IPS-11a (cell line): Measurements from ENCODE around the gene AGPAT4.

ENCODE experiments used
- H3K4me3 ChIP-seq: one replicate; pipeline ENCODE4 v1.5.1; 2013; ENCODE audit warnings: low read depth, low read length, control low read depth

The AGPAT4 gene

DNA sequence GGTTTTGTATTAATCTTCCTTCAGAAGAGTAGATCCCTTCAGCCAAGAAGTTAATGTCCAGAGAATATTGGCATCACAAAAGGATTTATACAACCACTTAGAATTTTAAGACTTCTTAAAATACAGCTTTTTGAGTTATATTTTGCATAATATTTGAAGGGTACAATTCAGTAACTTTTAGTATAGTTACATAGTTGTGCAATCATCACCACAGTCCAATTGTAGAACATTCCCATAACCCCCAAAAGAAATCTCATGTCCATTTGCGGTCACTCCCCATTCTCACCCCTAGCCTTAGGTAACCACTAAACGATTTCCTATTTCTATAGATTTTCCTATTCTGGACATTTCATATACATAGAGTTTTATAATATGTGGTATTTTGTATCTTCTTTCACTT lies 155.9 kb downstream of the AGPAT4 start:
- H3K4me3 ChIP-seq: no peak overlapping the region

DNA sequence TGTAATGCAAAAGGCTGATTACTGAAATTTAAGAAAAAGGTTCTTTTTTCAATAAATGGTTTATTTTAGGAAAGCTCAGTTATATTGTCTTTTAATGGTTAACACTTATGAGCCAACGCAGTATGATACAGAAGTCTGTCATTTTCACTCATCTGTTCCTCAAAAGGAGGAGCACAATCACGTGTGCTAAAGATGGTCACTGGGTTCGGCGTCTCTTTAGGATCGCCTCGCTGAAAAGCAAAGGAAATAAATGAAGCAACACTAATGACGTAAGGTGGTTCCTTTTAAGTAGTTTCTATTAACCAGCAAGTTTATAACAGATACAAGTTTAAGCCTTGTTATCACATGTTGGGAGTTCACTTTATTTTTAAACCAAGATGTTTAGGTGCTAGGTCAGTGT lies 156.6 kb downstream of the AGPAT4 start:
- no peak overlapping the region for H3K4me3 ChIP-seq

DNA sequence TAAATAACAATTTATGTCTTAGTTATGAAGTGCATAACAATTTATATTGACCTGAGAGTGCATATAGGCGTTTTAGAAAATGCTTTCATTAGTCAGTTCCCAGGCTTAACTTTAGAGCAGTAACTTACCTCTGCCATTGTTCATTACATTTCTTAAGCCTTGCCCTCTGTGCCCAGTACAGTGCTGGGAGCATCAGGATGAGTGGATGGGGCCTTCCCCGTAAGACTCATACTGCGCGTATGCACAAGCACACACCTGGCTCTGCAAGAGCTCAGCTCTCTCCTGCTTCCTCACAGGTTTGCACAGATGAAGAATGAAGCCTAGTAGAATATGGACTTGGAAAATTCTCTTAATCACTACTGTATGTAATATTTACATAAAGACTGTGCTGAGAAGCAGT lies 157.3 kb downstream of the AGPAT4 start:
- no peak overlapping the region for H3K4me3 ChIP-seq

DNA sequence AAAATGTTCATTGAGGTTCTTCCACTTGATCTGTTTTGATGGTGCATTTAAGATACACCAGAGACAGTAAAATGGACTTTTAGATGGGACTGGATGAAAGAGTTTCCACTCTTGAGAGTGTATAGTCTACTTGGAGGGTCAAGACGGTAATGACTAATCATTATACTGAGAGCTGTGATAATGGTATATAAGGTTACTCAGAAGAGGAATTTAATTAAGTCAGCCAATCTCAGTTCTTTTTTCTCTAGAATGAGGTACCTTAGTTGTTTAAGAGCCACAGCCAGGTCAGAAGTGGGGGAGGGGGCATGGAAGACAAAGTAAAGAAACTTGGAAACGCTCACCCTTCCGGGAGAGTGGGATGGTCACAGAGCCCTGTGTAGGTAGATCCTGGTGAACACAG lies 158.4 kb downstream of the AGPAT4 start:
- no peak overlapping the region for H3K4me3 ChIP-seq

DNA sequence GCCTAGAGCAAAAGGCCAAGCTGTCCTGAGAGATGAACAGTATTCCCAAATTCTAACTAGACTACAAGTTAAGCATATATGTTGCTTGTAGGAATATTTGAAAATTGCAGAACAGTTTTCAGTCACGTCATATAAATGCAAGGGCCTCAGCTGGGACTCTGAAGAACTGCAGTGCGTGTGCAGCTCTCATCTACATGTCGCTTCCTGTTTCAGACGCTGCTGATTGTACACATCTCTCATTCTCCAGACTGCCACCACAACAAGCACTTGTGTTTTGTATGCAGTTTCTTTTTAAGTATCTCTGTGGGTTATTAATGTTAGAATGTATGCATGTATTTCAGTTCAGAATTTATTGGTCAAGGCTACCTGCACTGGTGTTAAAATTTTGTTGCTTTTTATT lies 162.6 kb downstream of the AGPAT4 start:
- no peak overlapping the region for H3K4me3 ChIP-seq

DNA sequence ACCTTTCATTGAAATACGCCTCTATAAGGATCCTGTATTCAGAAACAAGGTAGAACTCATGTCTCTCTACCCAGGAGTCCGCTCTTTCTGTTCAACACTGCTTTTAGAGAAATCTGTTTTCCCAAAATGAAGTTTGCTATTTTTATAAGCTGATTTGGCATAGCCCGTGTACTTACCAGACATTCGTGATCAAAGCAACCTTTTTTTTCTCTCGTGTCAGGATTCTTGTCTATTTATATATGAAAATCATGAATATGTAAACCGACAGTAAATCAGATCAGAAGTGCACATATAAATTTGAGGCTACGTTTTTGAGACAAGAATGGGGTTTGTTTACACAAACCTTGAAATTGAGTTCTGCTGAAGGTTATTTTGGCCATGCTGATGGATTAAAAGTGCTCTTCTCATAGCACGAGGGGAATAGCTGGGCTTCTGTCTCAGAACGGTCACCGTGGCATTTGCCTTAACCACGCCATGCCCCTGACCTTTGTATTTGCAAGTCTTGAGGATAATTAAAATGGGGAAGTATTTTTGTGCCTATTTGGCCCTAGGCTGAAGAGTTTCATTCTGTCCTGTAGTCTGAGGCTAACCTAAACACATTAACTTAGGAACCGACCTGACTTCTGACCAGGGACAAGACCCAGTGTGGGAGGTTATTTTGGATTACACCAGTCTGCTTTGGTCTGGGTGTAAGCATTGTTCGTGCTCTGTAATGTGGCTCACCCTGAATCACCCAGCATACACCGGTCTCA lies 163.7 kb downstream of the AGPAT4 start:
- H3K4me3 ChIP-seq: no peak overlapping the region

DNA sequence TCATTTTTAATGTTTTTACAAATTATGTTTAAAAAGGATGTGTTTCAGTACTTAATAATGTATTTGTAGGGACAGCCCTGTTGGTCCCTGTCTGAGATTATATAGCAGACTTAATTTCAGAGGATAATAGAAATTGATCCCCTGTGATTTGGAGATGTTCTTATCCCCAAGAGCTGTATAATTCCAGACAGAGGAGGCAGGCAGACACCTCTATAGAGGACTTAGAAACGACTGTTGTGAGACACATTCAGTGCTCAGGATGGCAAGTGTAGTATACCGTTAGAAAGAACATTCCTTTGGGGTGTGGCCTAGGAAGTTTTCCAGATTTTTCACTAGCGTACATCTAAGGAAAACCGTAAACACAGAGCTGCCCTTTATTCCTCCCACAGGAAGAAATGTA lies 164.5 kb downstream of the AGPAT4 start:
- H3K4me3 ChIP-seq: no peak overlapping the region

DNA sequence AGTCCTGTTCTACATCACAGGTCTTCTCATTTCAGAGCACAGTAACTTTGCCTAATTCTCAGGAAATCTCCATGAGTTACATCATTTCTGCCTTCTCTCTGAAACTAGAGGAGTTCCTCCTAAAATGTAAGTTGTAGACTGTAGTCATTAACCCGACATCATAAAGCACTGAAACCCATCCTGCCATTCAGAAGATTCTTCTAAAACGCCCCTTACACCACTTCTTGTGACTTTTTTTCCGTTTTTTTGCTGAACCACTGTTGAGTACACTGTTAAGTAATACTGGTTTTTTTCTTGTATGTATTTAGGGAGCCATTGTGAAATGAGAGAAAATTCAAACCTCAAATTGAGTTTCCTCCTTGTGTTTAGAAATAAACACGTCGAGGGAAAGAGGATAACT lies 164.9 kb downstream of the AGPAT4 start:
- no peak overlapping the region for H3K4me3 ChIP-seq

DNA sequence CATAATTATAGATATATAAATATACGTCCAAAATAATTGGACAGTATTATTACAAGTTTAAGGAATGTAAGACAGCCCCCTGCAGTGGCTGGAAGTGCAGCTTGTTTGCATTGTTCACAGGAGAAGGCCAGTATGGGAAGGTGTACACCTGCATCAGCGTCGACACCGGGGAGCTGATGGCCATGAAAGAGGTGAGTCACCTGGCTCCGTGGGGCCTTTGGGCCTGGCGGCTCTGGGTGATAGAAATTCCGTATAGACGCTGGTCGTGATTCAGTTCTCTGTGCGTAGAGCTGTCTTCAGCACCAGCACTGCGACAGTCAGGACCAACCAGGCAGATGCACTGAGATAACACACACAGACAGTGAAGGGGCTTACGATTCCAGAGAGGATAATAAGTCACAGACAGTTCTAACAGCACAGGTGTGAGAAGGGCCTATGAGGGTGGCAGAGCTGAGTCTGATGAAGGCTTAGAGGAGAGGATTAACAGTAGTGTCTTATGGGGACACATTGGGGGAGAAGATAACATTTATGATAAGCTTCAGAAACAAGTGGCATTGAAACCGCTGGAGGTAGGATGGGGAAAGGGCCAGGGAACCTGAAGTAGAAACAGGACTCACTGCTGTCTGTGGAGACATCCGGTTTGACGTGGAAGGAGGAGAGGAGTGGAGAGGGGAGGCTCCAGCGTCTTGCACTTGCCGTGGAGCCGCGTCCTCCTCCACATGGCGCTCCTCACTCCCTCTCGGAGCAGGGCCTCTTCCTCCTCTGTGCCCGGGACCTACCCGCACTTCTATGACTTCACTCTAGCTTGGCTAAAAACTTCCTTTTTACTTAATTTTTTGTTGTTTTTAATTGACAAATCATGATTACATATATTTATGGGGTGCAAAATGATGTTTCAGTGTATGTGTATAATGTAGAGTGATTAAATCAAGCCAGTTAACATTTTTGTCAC lies 165.8 kb downstream of the AGPAT4 start:
- H3K4me3 ChIP-seq: no peak overlapping the region

DNA sequence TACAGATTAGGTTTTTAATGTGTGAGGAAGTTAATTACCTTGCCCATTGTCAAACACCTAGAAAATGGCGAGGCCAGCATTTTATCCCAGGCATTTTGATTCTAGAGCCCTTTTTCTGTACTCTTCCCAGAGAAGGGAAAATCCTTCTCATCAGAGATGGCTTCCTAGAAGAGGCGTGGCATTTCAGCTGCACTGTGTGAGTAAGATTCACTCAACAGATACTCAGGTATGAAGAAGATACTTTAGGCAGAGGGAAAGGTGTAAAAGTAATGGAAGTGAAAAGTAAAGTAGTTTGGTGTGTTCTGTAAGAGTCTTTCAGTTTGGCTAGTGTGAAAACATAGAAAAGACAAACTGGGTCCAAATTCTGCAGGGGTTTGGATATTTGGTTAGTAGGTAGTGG lies 168.5 kb downstream of the AGPAT4 start:
- H3K4me3 ChIP-seq: no peak overlapping the region

DNA sequence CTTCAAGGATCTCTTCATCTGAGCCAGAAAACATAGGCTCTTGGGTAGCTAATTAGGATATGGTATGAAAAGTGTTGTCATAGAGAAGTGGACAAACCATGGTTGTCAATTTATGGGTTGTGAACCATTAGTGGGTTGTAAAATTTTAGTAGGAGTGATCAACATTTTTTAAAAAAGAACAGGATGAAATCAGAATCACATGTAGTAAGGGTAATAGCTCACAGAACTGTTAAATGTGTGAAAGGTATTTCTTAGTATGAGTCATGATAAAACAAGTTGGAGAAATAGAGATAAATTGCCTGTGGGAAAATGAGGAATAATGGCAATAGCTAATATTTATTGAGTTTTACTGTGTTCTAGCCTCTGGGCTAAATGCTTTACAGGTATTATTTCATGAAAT lies 168.9 kb downstream of the AGPAT4 start:
- no peak overlapping the region for H3K4me3 ChIP-seq

DNA sequence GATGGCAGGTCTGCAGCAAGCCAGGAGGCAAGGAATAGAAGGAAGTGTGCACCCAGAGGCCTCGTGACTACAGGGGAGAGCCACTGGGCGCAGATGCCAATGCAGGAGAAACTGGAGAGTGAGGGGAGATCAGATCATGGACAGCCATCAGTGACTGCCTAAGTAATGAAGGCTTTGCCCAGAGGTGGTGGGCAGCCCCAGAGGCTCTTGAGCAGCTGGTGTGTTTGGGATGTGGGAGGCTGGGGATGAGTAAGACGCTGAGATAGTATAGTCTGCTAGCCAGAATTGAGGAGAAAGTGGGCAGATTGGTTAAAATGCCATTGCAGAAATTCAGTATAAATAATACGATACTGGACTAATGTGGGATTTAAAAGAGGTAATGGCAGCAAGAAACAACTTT lies 170.4 kb downstream of the AGPAT4 start:
- H3K4me3 ChIP-seq: no peak overlapping the region

DNA sequence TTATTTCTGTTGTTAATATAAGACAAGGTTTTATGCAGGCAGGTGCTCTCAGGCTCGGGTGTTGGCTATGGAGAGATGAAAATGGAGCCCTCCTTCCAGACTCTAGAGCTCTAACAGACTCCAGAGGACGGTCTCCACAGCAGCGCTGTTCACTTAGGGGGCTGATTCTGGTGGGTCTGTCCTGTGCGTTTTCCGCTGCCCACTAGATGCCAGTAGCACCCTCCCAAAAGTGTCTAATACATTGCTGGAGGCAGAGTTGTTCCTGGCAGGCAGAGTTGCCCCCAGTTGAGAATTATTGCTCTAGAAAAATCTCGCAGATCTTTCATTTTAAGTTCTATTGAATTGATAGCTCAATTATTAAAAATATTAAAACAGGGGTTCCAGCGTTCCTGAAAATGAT lies 172.3 kb downstream of the AGPAT4 start:
- H3K4me3 ChIP-seq: no peak overlapping the region

DNA sequence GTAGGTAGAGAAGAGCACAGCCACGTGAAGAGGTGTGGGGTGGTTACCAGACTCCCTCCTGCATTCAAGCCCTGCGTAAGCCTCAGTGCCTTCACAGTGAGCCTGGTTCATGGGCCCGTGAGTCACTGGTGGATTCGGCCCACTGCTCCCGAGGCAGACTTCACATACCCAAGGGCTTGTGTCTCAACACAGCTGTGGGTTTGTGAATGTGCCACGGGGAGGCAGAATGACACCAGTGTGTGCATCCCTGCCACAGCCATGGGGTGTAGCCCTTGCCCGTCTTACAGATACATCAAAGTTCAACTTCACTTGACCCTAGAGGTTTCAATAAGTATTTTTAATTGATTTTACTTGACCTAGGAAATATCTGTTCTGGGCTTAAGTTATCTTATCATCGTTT lies 173.8 kb downstream of the AGPAT4 start:
- H3K4me3 ChIP-seq: no peak overlapping the region

DNA sequence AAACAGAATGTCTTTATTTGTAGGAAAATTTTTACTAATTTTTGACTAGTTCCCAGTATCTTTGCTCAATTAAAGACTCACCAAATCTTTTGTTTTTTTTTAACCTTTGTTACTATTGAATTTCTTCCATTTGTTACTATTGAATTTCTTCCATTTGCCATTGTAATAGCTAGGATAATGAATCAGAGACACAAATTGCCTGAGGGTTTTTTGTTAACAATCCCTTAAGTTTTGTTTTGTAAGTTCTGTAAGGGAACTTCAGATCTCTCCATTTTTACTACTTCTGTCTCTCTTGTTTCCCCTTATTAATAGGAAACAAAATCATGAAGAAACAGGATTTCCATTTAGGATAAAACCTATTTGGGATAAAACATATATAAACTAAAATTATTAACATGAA lies 177.9 kb downstream of the AGPAT4 start:
- no peak overlapping the region for H3K4me3 ChIP-seq

DNA sequence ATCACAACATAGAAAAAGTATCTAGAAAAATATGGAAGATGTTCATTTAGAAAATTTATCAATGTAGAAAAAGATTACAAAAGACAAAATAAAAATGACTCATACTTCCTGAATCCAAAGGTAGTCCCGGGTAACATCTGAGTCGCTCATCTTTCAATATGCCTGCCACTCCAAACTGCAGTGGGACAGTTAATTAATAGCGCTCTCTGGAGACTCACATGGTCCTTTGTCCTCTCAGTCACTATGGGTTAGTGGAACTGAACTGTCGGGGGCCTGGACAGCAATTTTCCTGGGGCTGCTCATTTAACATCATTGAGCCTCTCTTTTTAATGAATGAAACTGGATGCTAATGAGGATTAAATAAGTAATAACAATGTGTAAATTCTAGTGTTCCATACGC lies 178.9 kb downstream of the AGPAT4 start:
- no peak overlapping the region for H3K4me3 ChIP-seq

DNA sequence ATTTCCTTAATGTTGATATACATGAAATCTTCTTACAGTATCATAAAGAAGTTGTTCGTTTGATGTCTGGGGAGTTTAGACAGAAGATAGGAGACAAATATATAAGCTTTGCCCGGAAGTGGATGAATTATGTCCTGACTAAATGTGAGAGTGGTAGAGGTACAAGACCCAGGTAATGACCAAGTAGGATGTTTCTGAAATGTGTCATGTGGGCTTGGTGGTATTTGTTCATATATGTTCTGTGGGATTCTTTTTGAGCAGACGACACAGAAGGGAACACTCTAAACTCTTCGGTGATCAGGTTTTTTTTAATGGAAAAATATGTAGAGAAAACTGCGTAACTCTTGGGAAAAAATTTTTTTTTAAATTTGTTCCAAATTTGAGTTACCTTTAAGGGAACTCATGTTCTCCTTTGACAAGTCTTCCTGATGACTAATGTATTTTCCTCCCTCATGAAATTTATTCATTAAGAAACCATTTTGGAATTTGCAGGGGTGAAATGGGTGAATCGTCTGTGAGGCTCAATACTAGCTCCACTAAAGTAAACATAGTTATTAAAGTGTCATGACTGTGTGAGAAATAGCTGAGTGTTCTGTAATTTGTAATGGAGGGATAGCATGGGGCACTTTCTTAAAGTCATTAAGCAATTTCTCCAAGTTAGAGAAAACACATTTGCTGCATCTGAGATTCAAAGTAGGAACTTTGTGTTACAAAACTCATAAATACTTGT lies 181.7 kb downstream of the AGPAT4 start:
- H3K4me3 ChIP-seq: no peak overlapping the region

DNA sequence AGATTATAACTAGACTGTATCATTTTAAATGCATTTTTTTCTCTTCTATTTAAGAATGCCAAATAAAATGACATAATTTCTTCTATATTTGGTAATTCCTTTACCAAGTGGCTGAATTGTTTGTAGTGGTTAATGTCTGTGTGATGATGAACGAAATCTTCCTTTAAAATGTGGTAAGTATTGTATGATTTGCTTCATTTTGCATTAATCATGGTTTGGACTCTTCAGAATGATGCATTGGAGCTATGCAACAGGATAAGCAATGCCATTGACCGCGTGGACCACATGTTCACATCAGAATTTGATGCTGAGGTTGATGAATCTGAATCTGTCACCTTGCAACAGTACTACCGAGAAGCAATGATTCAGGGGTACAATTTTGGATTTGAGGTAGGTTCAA lies 182.7 kb downstream of the AGPAT4 start:
- no peak overlapping the region for H3K4me3 ChIP-seq

DNA sequence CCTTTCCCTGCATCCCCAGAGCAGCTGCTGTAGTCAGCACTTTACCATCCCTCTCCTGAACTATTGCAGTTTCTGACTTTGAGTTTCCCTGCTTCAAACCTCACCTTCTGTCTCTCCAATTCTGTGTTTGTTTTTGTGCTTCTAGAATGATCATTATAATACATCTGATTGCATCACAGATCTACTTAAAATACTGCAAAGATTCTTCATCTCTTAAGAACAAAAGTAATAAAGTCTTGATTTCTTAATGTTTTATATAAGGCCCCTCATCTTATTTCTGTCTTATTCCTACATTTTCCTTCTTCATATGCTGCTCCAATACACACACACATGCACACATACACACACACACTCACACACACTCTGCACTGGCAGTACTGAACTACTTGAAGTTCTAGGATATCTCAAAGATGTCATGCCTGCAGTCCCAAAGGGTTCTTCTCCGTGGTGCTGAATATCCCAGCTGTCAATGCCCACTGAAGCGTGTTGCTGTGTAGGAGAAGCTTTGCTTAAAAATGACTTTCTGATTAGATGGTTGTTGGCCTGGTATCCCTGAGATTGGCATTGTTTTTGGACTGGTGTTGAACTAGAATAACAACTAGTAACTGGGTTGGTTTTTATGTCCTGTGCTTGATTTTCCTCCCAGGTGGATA lies 185.1 kb downstream of the AGPAT4 start:
- H3K4me3 ChIP-seq: no peak overlapping the region

DNA sequence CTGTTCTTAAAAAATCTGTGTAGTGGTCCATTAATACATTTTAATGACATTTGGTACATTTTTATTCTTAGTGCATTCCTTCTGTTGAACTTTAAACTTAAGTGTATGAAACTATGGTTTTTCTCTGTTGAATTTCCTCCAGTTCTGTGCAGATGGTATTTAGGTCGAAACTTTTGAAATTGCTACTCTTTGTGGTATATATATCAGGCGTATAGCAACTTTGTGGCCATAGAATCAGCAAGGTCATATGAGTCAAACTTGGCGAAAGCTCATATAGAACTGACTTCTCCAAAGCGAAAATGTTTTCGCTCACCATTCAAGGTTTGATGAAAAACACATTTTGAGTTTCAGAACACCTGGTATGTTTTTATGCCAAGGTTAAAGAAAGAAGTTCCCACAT lies 188.6 kb downstream of the AGPAT4 start:
- H3K4me3 ChIP-seq: no peak overlapping the region

DNA sequence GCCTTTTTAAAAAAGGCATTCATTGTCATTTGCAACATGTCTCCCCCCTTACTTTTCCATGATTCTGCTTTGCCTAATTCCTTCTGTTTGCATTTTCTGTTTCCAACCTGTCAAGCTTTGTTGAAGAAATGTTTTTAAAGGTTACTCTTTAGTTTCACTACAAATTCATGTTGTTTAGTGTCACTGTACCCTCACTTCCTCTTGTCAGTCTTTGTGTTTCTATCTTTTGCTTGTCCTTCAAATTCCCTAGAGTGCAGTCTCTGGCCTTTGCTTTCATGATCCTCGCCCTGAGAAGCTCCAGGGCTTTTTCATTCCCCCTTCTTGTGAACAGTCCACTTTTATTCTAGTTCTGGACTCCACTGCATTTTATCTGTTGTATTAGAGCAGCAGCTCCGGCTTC lies 191.6 kb downstream of the AGPAT4 start:
- H3K4me3 ChIP-seq: no peak overlapping the region
